Measurements from ENCODE around the gene INPP1. TPM values are rescaled to one million over a fixed set of nuclear protein-coding genes. Genes with fewer than 3 reads are reported as not detected.

The INPP1 gene
- total RNA-seq, result 17.3 TPM

GRCh38 chr2:190343536-190344275 lies at the start of gene INPP1:
Gene INPP1 (plus strand): TSS chr2:190343589. CDS start chr2:190360103, 16,514 bp downstream.

GRCh38 chr2:190319555-190320498 lies 23.6 kb upstream of the INPP1 start, which contains the start of gene HIBCH:
Gene HIBCH (minus strand): TSS chr2:190319826. CDS start chr2:190319750, 76 bp downstream.

GRCh38 chr2:190407662-190408537 lies 64.5 kb downstream of the INPP1 start, which contains the start of gene MFSD6:
Gene MFSD6 (plus strand): TSS chr2:190408355. CDS start chr2:190436030, 27,675 bp downstream.

Other genes starting within 250 kb of the INPP1 start
- gene HIBCH, start 23.8 kb upstream of the INPP1 start, total RNA-seq, result 30.0 TPM
- 51.9 TPM for gene MFSD6, start 64.8 kb downstream of the INPP1 start, total RNA-seq
- gene NEMP2, start 191.1 kb downstream of the INPP1 start, total RNA-seq, result 2.3 TPM

All from diencephalon (tissue), 1 donor.